HT-29 (cell line): ENCODE results near the gene PCDH1. TPM values are rescaled to one million over a fixed set of nuclear protein-coding genes. Genes with fewer than 3 reads are reported as not detected.

Experiments
- DNase-seq: peaks from one replicate; pipeline ENCODE4 v3.0.0-alpha.2; 2015; ENCODE audit warnings: low spot score
- total RNA-seq: library from RNA; depleted of rRNA; stranded (reverse); fragments of >200 nt; shearing (Covaris generic); gene quantifications from 2 replicates; pipeline ENCODE4 v1.2.3, GENCODE V29; 2014

Gene PCDH1
- total RNA-seq, 1 experiment from 2014 or later = 131 TPM

- DNase-seq = no peak
Observed at GRCh38 chr5:141855265-141856036, 22.8 kb downstream of the PCDH1 start.

- DNase-seq = no peak
Observed at GRCh38 chr5:141853895-141854626, 24.1 kb downstream of the PCDH1 start.

DNA sequence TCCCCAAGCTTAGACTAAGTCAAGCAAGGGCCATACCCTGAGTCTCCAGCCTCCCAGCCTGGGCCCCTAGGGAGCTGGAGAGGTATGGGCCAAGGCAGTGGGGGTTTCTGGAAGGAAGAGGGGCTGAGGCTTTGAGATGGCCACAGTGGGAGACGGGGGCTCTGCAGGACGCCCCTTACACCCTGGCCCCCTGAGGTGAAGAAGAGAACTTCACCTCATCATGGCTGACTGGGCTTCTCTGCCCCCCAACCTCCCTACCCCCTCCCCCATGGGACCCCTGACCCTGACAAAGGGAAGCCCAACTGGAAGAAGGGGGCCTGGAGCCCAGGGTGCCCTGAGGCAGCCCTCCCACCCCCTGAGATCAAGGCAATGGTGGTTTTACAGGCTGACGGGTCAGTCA lies 25.8 kb downstream of the PCDH1 start:
- DNase-seq = no peak

GRCh38 chr5:141851195-141851874 lies 26.9 kb downstream of the PCDH1 start:
- no peak for DNase-seq

DNA sequence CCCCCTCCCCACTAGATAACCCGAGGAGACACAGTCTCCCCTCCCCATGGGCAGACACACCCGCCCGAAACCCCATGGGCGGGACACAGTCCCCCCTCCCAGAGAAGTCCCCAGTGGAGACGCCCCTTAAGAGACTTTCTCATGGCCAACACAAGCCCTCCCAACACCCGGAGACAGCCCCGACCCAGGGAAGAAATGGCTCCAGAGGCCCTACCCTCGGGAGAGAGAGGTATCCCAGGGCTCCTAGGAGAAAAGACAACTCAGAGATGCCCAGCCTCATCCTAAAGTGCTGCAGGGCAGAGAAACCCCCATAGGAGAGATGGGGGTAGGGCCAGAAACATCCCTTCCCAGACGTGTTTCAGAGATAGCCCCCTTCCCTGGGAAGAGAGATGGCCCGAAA lies 27.4 kb downstream of the PCDH1 start:
- DNase-seq = no peak

DNA sequence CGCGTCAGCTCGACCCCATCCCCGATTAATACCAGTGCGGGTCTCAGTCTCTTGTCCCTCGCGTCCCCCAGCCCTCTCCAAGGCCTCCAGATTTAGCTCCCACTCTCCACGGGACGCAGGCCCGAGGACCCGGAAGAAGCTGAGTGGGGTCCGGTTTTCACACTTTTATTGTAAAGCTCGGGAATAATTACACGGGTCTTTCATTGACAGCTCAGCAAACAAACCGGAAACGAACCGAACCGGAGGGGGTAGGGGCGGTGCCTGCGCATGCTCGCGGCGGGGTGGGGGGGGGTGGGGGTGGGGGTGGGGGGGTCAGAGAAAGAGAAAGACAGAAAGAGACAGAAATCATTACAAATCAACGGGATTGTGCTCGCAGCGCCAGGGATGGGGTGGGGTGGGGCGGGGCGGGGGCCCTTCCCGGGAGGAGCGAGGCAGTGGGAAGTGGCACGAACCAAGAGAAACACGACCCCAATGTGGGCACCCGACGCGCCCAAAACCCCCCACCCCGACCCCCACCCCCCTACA lies 27.9 kb downstream of the PCDH1 start:
- DNase-seq = no peak

- DNase-seq = peak; percentile 94
Observed at GRCh38 chr5:141849415-141850243, 28.6 kb downstream of the PCDH1 start.

GRCh38 chr5:141848744-141849414 lies 29.3 kb downstream of the PCDH1 start:
- peak; percentile 88 for DNase-seq

DNA sequence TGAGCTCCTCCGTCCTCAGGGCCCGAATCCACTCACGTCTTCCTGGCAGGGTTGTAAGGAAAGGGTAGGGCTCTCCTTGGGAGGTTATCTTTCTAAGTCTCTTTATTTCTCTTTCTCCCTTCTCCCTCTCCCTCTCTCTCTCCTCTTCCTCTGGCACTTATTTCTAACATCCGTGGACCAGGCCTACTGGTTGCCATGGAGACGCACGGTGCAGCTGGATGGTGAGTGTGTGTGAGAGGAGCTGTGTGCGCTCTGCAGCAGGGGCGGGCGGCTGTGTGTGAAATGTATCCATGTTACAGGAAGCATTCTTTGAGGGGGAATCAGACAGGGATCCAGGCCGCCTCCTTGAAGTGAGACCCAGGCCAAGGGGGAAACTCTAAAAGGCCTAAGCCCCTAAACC lies 32.2 kb downstream of the PCDH1 start:
- no peak for DNase-seq

GRCh38 chr5:141845371-141845851 lies 32.8 kb downstream of the PCDH1 start:
- no peak for DNase-seq

- DNase-seq = no peak
Observed at GRCh38 chr5:141844414-141845097, 33.7 kb downstream of the PCDH1 start.

GRCh38 chr5:141843156-141843927 lies 34.9 kb downstream of the PCDH1 start:
- no peak for DNase-seq

DNA sequence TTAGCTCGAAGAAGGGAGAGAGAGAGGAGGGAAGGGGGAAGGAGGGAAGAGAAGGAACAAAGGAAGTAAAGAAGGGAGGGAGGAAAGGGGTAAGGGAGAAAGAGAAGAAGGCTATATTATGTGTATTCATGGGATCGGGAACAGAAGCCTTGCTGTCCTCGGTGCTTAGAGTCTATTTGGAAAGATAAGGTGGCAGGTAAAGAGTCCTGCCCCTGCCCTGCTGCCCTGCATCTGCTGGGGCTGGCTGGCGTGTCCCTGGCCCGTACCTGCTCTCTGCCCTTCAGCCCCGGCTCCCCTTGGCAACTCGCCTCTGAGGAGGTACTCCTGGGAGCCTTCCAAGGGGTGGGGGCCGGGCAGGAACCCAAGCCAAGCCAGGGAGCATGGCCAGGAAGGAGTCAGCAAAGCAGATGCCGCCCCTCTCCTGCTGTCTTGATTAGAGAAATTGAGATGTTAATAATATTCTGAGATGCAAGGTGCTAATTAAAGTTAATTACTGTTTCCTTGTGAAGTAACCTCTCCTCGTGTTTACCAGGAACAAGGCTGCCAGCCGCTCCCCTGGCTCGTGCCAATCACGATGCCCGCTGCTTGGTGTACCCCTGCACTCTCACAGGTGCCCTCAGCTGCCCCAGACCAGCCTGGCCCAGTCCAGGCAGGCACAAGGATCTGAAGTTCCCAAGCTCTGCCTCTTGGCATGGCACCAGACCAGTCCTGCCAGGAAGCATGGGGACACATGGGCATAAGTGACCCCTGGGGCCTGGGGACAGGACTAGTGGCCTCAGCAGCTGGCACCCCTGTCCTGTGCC lies 36.6 kb downstream of the PCDH1 start:
- no peak for DNase-seq

DNA sequence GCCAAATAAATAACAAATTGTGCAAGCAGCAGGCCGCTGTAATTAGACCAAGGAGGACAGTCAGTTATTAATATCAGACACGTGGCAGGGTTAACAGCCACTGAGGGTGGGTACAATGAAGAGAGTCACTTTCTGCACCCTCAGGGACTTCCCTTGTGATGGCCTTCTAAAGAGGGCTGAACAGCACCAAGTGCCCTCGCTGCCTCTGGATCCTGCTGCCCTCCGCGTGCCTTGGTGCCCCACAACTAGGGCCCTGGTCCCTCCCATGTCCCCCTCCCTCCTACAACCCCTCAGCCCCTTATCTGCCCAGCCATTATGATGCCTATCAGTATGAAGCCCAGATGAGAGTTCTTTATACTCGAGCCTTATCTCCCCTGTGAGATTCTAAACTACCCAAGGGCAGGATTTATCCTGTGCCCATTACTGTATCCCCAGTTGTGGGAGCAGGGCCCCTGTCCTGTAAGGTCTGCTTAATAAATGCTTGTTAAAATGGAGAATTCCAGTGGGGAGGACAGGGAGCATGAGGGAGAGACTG lies 37.3 kb downstream of the PCDH1 start:
- no peak for DNase-seq

DNA sequence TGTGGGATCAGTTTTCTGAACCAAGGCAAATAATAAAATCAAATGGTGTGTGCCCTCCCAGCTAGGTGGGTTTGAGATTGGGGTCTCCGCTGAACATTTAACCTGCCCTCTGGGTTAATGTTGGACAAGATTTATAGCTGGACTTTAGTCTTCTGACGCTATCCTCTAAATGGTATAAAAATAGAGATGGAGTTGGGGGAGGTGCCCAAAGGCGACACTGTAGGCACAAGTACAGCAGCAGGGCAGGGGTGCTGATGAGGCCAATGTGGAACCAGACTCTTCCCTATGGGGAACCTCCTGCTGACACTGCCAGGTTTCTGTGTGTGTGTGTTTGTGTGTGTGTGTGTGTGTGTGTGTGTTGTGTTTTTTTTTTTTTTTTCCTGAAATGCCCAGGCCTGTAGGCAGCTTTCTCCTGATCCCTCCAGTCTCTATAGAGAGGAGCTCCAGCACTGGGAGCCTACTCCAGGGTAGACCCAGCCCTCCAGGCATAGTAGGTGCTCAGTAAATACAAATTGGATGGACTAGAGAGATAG lies 37.9 kb downstream of the PCDH1 start:
- no peak for DNase-seq

DNA sequence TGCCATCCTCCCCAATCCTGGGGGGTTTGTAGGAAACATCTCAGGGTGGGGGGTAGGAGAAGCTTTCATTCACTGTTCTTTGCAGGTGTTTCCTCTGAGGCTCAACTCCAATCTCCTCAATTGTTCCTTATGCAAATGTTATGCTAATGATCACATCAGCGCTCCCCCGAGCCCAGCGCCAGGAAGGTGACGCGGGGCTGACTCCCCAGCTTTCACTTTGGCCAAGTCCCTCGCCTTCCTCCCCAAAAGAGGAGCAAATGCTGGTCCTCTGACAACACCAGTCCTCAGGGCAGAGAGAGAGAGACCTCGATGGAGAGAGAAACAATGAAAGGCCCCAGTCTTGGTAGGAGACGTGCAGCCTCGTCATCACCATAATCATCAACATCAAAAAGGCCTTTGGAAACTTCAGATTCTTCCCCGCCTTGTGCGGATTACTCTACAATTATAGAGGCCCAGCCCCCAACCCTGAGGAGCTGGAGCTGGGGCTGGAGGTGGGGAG lies 39.1 kb downstream of the PCDH1 start:
- no peak for DNase-seq

DNA sequence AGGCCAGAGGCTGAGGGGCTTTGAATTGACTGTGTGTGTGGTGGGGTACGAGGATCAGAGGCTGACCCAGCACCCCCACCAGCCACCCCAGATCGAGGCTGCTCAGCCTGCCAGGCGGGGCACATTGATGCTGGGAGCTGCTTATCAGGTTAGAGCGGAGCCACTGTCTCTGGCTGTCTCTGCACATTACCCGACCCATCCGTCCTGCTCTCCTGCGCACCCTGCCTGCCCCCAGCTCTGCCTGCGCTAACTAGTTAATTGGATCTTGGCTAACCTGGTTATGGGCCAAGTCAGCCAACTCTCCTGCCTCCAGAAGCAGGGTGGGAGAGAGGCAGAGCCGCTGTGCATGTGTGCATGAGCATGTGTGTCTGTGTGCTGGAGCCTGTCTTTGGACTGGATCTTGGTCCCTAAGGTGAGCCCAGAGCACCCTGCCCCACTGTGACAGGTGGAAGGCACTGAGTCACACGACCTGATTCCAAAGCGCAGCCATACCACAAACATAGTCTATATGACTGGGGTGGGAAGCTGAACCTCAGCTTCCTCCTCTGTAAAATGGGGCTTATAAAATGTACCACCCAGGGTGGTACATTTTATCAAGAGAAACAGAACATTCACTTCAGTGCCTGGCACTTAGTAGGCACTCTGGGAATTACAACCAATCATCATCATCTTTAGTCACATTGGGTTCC lies 39.7 kb downstream of the PCDH1 start:
- DNase-seq = no peak
